HG03097 (cell line): ENCODE results near the gene RNU4-1.
A peak's percentile ranks its signal among the peaks of the same experiment; 100 is the strongest.

Experiments
- ATAC-seq: cut with Tn5 transposase; IDR thresholded peaks from one replicate; pipeline ENCODE4 v1.9.1; 2021; ENCODE audit not compliant: unreplicated experiment, low FRiP score

RNU4-1 gene

DNA sequence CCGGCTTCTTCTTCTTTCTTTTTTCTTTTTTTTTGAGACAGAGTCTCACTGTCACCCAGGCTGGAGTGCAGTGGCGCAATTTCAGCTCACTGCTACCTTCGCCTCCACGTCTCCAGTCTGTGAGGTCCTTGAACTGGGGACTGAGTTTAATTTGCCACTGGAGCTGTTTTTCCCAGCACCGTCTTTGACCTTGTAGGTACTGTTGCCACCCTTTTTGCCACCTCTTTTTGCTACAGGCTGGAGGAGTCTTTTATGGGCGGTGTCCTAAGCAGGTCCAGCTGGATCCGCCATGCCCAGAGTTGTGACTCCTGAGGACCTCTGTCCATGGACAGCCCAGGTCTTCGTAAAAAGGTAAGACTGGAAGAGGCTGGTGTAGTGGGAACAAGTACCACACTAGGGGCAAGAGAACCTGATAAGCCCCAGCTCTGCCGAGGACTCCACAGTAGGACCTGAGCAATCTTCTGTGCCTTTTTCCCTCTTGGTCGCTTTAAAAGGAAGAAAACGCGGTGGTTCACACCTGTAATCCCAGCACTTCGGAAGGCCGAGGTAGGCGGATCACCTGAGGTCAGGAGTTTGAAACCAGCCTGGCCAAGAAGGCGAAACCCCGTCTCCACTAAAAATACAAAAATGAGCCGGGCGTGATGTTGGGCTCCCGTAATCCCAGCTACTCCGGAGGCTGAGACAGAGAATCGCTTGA lies 2.3 kb downstream of the RNU4-1 start:
- no peak for ATAC-seq

DNA sequence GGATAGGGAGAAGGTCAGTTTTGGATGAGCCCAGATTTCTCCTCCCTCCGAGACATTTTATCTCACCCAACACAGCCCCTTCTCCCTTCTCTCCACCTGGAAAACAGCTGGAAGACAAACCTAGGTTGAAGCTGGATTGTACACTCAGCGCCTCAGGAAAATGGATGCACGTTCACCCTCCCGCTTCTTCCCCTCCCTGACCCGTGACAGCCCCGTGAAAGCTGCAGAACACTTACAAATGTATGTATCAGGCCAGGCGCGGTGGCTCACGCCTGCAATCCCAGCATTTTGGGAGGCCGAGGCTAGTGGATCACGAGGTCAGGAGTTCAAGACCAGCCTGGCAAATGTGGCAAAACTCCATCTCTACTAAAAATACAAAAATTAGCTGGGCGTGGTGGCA lies 5.5 kb downstream of the RNU4-1 start:
- ATAC-seq, result no peak

- no peak for ATAC-seq
Measured at GRCh38 chr12:120286768-120287490, 6.1 kb downstream of the RNU4-1 start.

GRCh38 chr12:120284381-120284780 lies 8.7 kb downstream of the RNU4-1 start:
- ATAC-seq, result no peak

DNA sequence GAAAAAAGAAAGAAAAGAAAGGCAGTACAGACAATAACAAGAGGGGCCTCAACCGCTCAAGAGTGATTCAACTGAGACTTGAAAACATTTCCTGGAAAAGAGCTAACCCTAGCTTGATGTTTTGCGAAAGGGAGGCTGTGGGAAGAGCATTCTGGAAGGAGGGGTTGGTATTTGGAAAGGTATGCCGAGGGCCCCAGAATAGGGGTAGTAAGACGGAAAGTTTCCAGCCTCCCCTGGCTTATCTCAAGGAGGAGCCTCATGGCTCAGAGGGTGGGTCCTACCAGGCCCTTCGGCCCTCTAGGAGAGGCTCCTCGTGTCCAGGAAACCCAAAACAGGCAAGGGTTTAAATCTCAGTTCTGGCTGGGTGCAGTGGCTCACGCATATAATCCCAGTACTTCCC lies 9.7 kb downstream of the RNU4-1 start:
- ATAC-seq, result no peak

GRCh38 chr12:120278137-120279069 lies 14.6 kb downstream of the RNU4-1 start:
- ATAC-seq, result no peak

GRCh38 chr12:120276734-120277133 lies 16.3 kb downstream of the RNU4-1 start:
- no peak for ATAC-seq

DNA sequence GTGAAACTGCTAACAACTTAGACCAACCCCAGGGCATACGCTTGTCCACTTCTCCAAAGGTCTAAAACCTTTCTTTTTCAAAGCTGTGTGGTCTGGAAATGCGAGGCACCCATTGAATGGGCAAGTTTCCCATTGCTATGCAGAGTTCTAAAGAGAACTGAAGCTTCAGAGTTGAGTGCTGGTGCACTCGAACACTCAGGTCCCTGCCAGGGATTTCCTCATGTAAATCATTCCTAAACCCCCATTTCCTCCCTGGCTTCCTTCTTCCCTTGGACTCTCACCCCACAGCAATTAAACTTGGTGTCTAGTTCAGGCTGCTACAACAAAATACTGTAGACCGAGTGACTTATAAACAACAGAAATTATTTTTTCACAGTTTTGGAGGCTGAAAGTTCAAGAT lies 25.3 kb downstream of the RNU4-1 start:
- ATAC-seq, result no peak

- no peak for ATAC-seq
Measured at GRCh38 chr12:120266180-120266870, 26.7 kb downstream of the RNU4-1 start.

GRCh38 chr12:120265473-120266179 lies 27.4 kb downstream of the RNU4-1 start, which contains the start of gene PXN:
PXN (minus strand) TSS chr12:120265730; CDS start chr12:120265629, 101 bp downstream.
- peak; percentile 66 for ATAC-seq

- ATAC-seq, result no peak
Measured at GRCh38 chr12:120264904-120265472, 28.0 kb downstream of the RNU4-1 start.

DNA sequence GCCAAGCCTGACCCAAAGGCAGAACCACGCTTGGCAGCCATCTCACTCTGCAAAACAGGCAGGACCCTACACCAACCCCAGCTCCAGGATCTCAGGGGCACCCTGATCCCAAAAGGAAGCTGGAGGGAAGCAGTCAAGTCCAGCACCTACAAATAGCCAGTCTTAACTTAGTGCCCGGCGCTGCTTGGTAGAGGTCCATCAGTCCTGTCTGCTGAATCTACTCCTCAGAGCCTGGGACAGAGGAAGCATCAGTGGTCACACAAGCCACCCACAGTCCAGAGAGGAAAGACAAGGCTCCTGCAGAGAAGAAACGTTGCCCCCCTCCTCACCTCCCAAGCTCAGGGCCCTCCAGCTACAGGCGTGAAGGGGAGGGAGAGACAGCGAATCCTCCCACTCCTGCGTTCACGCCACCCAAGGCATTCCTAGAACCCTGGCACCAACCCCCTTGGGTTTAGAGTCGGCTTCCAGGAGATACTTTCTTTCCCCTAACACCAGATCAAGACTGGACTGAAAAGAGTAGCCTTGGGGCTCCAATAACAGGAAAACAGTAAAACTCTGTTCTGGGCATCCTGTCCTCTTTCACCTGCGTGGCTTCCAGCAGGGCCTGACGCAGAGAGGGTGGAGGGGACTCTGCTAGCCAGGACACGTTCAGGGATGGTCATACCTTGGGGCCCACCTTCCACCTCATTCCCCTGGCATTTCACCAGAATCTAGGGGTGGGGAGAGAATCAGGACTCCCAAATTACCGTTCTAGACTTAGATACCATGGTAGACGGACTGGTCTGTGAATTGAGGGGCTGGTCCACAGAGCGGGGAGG lies 28.7 kb downstream of the RNU4-1 start:
- no peak for ATAC-seq

DNA sequence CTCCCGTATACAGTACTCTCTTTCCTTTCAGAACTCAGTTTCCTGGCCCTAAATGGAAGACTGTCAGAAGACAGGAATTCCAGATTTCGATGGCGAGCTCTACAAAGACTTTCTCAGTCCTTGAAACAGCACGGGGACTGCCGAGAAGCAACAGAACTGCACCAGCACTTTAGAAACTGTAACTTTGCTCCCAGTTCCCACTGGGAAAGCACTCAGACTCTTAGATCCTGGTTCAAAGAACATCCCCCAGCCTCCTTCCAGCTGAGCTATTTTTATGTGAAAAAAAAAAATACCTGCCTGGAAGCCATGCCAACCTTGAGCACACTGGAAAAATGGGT lies 29.3 kb downstream of the RNU4-1 start:
- no peak for ATAC-seq

DNA sequence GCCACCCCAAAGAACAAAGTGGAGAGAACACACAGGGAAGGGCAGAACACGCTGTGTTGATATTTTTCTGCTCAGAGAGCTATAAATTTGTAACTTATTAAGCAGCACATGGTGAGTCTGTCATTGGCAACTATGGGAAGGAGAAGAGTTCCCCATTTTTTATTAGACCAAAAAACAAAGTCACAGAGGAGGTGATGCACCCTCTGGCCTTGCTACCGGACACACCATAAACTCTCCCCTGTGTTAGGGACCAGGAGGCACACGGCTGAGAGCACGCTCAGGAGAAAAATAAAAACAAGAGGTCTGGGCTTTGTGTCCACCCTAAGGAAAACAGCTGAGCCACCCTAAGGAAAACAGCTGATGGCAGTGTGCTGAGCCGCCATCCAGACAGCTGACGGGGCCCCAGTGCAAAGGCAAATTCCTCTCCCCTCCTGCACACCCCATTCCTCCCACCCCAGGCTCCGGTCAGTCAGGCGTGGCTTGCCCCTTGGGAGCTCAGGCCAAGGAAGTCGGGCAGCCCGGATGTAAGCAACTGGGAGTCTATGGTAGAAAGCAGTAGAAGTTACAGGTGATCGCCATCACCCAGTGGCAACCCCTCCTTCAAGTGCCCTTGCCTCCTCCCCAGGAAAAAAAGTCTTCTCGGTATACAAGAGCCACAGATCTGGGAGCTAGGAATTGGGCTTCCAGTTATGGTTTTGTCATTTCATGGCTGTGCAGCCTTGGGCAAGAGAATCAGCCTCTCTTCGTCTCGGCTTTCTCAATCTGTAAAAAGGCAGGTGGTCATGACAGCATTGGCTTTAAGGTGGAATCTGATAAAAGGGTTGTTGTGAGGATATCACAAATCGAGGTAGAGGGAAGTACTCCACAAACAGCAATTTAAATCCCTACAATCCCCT lies 29.9 kb downstream of the RNU4-1 start:
- no peak for ATAC-seq

DNA sequence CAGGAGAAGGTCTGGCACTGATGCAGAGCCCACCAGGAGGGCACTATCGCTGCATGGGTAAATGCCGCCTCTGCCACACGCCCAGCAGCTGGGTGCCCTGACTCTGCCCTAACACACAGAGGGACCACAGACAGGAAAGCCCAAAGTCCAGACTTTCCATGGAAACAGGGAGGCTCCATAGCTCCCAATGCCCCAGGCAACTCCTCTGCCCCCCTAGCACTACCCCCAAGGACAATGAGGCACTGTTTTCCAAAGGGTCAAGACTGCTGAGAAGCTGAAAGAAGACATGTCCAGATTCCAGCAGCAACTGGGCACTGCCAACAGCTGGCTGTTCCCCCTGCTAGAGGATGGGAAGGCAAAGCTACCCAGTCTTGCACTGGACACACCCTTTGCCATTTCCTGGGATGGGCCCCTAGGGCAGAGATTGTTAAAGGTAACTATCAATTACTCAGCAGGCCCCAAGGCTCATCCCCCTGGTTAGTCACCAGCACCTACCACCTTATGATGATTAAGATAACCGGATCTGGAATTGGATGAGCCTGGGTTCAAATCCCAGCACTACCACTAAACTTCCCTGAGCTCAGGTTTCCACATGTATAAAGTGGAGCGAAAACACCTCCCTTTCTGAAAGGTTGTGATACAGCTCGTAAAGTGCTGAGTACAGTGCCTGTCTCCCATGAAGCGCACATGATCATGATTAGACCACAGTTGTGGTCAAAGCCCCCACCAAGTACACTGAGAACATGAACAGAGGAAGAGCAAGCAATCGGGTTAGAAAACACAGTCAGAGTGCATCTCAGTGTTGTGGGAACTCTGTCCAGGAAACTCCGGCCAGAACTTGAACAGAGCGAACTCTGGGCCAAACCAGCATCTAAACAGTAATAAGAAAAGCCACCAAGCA lies 30.8 kb downstream of the RNU4-1 start:
- ATAC-seq, result no peak

DNA sequence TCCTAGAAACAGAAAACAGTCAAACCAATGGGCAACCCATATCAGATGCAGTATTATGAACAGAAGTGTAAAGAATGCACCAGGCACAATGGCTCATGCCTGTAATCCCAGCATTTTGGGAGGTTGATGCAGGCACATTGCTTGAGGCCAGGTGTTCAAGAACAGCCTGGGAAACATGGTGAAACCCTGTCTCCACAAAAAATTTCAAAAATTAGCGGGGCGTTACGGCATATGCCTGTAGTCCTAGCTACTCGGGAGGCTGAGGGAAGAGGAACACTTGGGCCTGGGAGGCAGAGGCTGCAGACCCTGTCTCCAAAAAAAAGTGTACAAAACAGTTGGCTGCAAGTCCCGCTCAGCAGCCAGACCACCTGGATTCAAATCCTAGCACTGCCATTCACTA lies 32.4 kb downstream of the RNU4-1 start:
- no peak for ATAC-seq
